DOHH2 (cell line): ENCODE results near the gene PCED1B.

ENCODE experiments used
- H3F3A ChIP-seq: fragments of 200-600 bp; sonication (generic), shearing (Covaris generic); 2 replicates; pipeline ENCODE4 v1.6.0; 2016; ENCODE audit warnings: antibody characterized with exemption, mild to moderate bottlenecking; ENCODE audit not compliant: control insufficient read depth, insufficient read depth
- H3K27ac ChIP-seq: fragments of 200-600 bp; sonication (generic); 2 replicates; pipeline ENCODE4 v1.5.1; 2014; ENCODE audit warnings: low read depth, mild to moderate bottlenecking, low read length, moderate library complexity
- H3K27me3 ChIP-seq: fragments of 200-600 bp; sonication (generic); 2 replicates; pipeline ENCODE4 v1.6.1; 2014; ENCODE audit warnings: mild to moderate bottlenecking, low read length, mixed read lengths; ENCODE audit not compliant: control insufficient read depth
- H3K36me3 ChIP-seq: fragments of 200-600 bp; sonication (generic); 2 replicates; pipeline ENCODE4 v1.6.1; 2014; ENCODE audit warnings: mild to moderate bottlenecking, low read length, moderate library complexity, mixed read lengths; ENCODE audit not compliant: control insufficient read depth
- H3K4me1 ChIP-seq: fragments of 200-600 bp; sonication (generic); 2 replicates; pipeline ENCODE4 v1.6.1; 2014; ENCODE audit warnings: mild to moderate bottlenecking, low read length, mixed read lengths; ENCODE audit not compliant: control insufficient read depth
- H3K4me2 ChIP-seq: fragments of 200-600 bp; sonication (generic); 2 replicates; pipeline ENCODE4 v1.6.0; 2014; ENCODE audit warnings: mild to moderate bottlenecking, low read length, moderate library complexity
- H3K4me3 ChIP-seq: fragments of 200-600 bp; sonication (generic); 2 replicates; pipeline ENCODE4 v1.5.1; 2014; ENCODE audit warnings: mild to moderate bottlenecking, low read length, mixed read lengths
- H3K79me2 ChIP-seq: fragments of 200-600 bp; sonication (generic); 2 replicates; pipeline ENCODE4 v1.6.1; 2014; ENCODE audit warnings: mild to moderate bottlenecking, low read length, mixed read lengths; ENCODE audit not compliant: control insufficient read depth
- H3K9me2 ChIP-seq: fragments of 200-600 bp; sonication (generic); replicated peaks from 2 replicates; pipeline ENCODE4 v1.6.1; 2014; ENCODE audit warnings: mild to moderate bottlenecking, low read length, mixed read lengths; ENCODE audit not compliant: control insufficient read depth
- H3K9me3 ChIP-seq: fragments of 200-600 bp; sonication (generic); 2 replicates; pipeline ENCODE4 v1.6.1; 2014; ENCODE audit warnings: antibody characterized with exemption, low read length, mixed read lengths; ENCODE audit not compliant: control insufficient read depth, insufficient read depth
- H4K20me1 ChIP-seq: fragments of 200-600 bp; sonication (generic); 2 replicates; pipeline ENCODE4 v1.6.0; 2014; ENCODE audit warnings: low read depth, mild to moderate bottlenecking, antibody characterized with exemption, low read length, moderate library complexity; ENCODE audit not compliant: control insufficient read depth, insufficient read depth
- CTCF ChIP-seq: fragments of 200-600 bp; sonication (generic); IDR thresholded peaks from one replicate; pipeline ENCODE4 v1.5.1; 2014; ENCODE audit warnings: antibody characterized with exemption, mild to moderate bottlenecking, low read depth, low read length; ENCODE audit not compliant: poor library complexity, severe bottlenecking
- EZH2phosphoT487 ChIP-seq: fragments of 200-600 bp; sonication (generic); IDR thresholded peaks from 2 replicates; pipeline ENCODE4 v1.6.1; 2017; ENCODE audit warnings: borderline replicate concordance, mild to moderate bottlenecking, antibody characterized with exemption, low read length, moderate library complexity, mixed read lengths

PCED1B gene

DNA sequence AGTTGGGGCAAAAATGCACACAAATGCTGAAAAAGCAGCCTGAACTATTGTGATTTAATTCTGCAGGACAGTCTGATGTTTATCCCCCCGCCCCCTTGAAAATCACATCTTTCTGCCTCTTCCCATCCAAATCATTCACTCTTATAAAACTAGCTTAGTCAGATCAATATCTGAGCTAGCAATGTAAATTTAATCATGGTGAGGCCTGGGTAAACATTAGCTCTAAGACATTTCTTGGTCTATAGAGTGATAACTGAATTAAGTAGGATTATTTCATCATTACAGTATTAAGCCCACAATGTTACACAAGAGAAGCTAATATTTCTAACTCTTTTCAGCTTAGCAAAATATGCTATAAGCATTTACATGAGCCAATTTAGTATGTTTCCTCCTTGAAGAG is 9.1 kb upstream of the PCED1B start:
- no peaks in the 10 kb centered on the region for H3K9me3 ChIP-seq
- no peak for TF ChIP-seq CTCF
- TF ChIP-seq EZH2phosphoT487: no peak
- H3K27ac ChIP-seq: no peak overlapping the region
- H3F3A ChIP-seq: no peaks in the 10 kb centered on the region
- H3K27me3 ChIP-seq: peaks cover 10% of the 10 kb centered on the region
- no peak overlapping the region for H3K4me2 ChIP-seq
- H4K20me1 ChIP-seq: no peaks in the 10 kb centered on the region
- H3K9me2 ChIP-seq: no peaks in the 10 kb centered on the region
- no peaks in the 10 kb centered on the region for H3K36me3 ChIP-seq
- no peaks in the 10 kb centered on the region for H3K4me1 ChIP-seq
- no peak overlapping the region for H3K4me3 ChIP-seq
- no peaks in the 10 kb centered on the region for H3K79me2 ChIP-seq

DNA sequence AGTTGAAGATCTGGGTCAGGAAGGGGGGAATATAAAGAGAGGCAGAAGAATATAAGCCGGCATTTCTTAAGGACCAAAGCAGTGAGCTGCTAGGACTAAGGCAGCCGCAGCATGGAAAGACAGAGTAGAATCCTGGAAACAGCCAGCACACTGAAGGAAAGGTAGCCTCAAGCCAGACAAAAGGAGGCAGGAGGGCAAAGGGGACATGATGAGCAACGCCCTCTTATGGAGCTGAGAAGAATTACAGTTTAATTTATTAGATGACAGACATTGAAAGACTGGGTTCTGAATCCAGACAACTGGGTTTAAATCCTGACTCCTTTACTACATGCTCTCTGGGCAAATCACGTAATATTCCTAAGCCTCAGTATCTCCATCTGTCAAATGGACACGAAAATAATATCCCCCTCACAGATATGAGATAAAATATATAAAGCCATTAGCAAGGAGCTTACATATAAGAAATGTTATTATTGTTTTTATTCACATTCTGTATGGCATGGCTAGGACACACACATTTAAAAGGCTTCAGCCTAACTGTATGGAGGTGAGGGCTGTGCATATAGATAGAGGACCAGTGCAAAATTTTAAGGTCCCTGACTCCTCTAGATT is 8.1 kb upstream of the PCED1B start:
- no peaks in the 10 kb centered on the region for H3K4me1 ChIP-seq
- no peaks in the 10 kb centered on the region for H3K9me2 ChIP-seq
- H3K79me2 ChIP-seq: no peaks in the 10 kb centered on the region
- peaks cover 10% of the 10 kb centered on the region for H3K27me3 ChIP-seq
- H3F3A ChIP-seq: no peaks in the 10 kb centered on the region
- H3K4me3 ChIP-seq: no peak overlapping the region
- no peak overlapping the region for H3K27ac ChIP-seq
- no peaks in the 10 kb centered on the region for H4K20me1 ChIP-seq
- no peak overlapping the region for H3K4me2 ChIP-seq
- no peaks in the 10 kb centered on the region for H3K9me3 ChIP-seq
- peak; percentile 68 for TF ChIP-seq CTCF
- TF ChIP-seq EZH2phosphoT487: no peak
- no peaks in the 10 kb centered on the region for H3K36me3 ChIP-seq

GRCh38 chr12:47073951-47074350 is 5.5 kb upstream of the PCED1B start:
- no peak overlapping the region for H3K27ac ChIP-seq
- H4K20me1 ChIP-seq: no peaks in the 10 kb centered on the region
- H3K27me3 ChIP-seq: peaks cover 20% of the 10 kb centered on the region
- no peaks in the 10 kb centered on the region for H3K36me3 ChIP-seq
- peaks cover 4% of the 10 kb centered on the region for H3K4me1 ChIP-seq
- H3K4me2 ChIP-seq: no peak overlapping the region
- H3F3A ChIP-seq: no peaks in the 10 kb centered on the region
- no peaks in the 10 kb centered on the region for H3K9me2 ChIP-seq
- no peak overlapping the region for H3K4me3 ChIP-seq
- TF ChIP-seq EZH2phosphoT487: no peak
- no peak for TF ChIP-seq CTCF
- H3K79me2 ChIP-seq: no peaks in the 10 kb centered on the region
- no peaks in the 10 kb centered on the region for H3K9me3 ChIP-seq

DNA sequence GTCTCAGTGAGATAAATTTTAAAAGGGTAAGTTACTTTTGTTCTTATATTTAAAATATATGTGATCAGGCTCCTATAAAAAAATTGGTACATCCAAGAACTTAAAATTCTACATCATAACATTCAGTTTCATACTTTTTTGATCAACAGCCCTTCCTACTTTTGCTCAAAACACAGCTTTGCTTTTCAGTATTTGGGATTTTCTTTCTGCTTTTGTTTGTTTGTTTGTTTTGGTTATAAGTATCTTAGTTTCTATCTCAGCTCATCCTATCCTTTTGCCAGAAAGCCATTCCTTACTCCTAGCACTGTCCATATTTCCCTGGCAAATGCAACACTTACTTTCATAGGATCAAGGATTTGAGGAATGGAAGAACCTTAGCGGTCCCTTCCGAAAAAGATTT is 4.7 kb upstream of the PCED1B start:
- TF ChIP-seq EZH2phosphoT487 (no peak), CTCF (no peak)
- Histone ChIP-seq H4K20me1 (no peaks in the 10 kb centered on the region), H3K4me2 (no peak overlapping the region), H3K79me2 (no peaks in the 10 kb centered on the region), H3K36me3 (no peaks in the 10 kb centered on the region), H3K27me3 (peaks cover 25% of the 10 kb centered on the region), H3K27ac (no peak overlapping the region), H3K9me2 (no peaks in the 10 kb centered on the region), H3K4me3 (no peak overlapping the region), H3K4me1 (peaks cover 8% of the 10 kb centered on the region), H3K9me3 (no peaks in the 10 kb centered on the region), H3F3A (no peaks in the 10 kb centered on the region)
